ENCODE results near the gene RBMXL2.

The RBMXL2 gene

DNA sequence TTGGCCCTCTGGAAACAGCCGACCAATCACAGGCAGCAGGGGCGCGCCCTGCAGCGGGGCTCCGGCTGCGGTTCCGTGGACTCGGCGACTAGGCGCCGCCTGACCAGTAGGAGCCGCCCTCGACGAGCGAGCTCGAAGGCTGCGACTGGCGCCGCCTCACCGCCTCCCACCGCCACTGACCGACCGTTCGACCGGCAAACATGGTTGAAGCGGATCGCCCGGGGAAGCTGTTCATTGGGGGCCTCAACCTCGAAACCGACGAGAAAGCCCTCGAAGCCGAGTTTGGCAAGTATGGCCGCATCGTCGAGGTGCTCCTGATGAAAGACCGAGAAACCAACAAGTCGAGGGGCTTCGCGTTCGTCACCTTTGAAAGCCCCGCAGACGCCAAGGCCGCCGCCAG lies at the start of gene RBMXL2:
TSS of gene RBMXL2 (plus strand) at position 78 of the 400 bp plus-strand sequence. CDS start at position 201, 123 bp downstream.
- Histone ChIP-seq H3K27me3 (ENCODE audit: insufficient read depth, low read length) (peaks cover 62% of the 10 kb centered on the region), H3K79me2 (ENCODE audit: control insufficient read depth, insufficient read depth, low read length, unreplicated experiment) (no peaks in the 10 kb centered on the region), H3K4me3 (ENCODE audit: low read depth, low read length) (no peak within 1 kb of the TSS), H3K27ac (ENCODE audit: low read depth, low read length) (no peak within 1 kb of the TSS), H3K36me3 (ENCODE audit: insufficient read depth, low read length) (no peaks in the 10 kb centered on the region), H3K4me1 (ENCODE audit: control insufficient read depth, insufficient read depth, low read length, unreplicated experiment) (no peaks in the 10 kb centered on the region), H2AFZ (ENCODE audit: low read length, unreplicated experiment) (no peak within 1 kb of the TSS)

DNA sequence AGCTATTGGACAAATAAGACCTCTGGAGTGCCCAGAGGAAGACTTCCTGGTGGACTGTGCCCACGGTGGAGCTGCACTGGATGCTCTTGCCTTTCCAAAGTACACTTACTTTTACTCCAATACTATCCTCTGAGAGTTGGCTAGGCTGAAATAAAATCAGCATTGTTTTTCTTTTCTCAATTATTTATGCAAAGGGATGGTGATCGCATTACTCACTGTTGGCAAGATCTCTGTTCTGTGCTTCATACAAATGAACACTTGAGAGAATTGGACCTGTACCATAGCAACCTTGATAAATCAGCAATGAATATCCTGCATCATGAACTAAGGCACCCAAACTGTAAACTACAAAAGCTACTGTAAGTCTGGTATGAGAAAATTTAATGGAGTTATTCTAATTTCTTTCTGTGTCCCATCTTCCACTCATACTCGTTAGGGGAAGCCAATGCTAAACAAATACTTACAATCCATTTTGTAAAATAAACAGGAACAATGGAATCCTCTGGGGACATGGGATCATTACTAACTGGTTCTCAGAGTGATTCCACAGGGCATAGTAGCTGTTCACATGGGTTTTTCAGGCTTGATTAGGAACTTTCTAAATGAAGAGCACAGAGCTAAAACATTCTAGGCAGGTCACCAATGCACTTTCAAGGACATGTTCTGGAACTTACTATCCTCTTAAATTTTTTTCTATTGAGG lies 42.2 kb upstream of the RBMXL2 start:
- Histone ChIP-seq H3K79me2 (ENCODE audit: control insufficient read depth, insufficient read depth, low read length, unreplicated experiment) (no peaks in the 10 kb centered on the region), H3K27ac (ENCODE audit: low read depth, low read length) (peak overlapping the region; percentile 53), H2AFZ (ENCODE audit: low read length, unreplicated experiment) (peak overlapping the region; percentile 67), H3K36me3 (ENCODE audit: insufficient read depth, low read length) (no peaks in the 10 kb centered on the region), H3K4me1 (ENCODE audit: control insufficient read depth, insufficient read depth, low read length, unreplicated experiment) (peaks cover 12% of the 10 kb centered on the region), H3K4me3 (ENCODE audit: low read depth, low read length) (no peak overlapping the region), H3K27me3 (ENCODE audit: insufficient read depth, low read length) (no peaks in the 10 kb centered on the region)

DNA sequence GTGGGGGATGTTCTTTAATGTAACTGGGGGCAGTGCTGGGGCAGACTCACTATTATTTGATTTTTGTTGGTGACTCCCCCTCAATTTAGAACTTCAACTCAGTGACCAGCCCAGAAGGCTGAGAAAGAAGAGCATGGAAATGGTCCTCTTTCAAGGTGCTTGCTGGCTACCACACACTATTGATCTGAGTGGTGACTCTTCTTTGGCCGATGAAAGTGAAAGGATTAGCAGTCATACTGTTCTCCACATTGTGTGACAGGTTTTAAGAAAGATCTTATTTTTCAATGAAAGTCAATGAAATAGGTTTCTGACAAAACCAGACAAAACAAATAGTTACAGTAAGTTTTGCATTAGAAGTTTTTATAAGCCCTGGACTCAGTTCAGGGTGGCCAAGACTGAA lies 38.6 kb upstream of the RBMXL2 start:
- peaks cover 12% of the 10 kb centered on the region for H3K4me1 ChIP-seq (ENCODE audit: control insufficient read depth, insufficient read depth, low read length, unreplicated experiment)
- H3K27me3 ChIP-seq (ENCODE audit: insufficient read depth, low read length), result no peaks in the 10 kb centered on the region
- H3K4me3 ChIP-seq (ENCODE audit: low read depth, low read length), result no peak overlapping the region
- H3K36me3 ChIP-seq (ENCODE audit: insufficient read depth, low read length), result no peaks in the 10 kb centered on the region
- no peaks in the 10 kb centered on the region for H3K79me2 ChIP-seq (ENCODE audit: control insufficient read depth, insufficient read depth, low read length, unreplicated experiment)
- H3K27ac ChIP-seq (ENCODE audit: low read depth, low read length), result no peak overlapping the region
- H2AFZ ChIP-seq (ENCODE audit: low read length, unreplicated experiment), result no peak overlapping the region

DNA sequence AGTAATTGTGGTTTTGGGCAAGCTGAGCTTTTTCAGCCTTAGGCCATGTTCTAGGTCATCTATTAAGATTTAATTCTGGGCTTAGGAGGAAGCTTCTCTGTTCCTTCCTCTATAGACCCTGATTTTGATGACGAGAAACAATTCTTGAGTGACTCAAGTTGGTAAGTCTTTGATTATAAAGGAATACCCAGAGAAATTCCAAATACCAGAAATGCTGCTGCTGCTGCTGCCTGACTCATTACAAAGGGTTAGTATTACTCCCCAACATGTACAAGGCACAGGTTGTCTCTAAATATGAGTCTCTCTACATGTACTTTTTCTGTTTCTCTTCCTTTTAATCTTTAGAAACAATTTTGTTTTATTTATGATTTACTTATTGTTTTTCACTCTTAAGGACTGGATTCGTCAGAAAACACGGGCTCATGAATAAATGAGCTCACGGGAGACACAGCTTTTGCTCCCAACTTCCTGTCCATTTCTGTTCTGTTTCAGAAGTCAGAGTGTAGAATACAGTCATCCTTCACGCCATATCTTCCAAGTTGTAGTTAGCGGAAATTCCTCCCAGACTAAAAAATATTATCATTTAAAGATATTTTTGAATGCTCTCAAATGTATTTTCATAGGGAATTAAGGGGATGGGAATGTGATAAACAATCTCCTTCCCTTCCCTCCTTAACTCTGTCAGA lies 31.8 kb upstream of the RBMXL2 start:
- no peak overlapping the region for H3K27ac ChIP-seq (ENCODE audit: low read depth, low read length)

DNA sequence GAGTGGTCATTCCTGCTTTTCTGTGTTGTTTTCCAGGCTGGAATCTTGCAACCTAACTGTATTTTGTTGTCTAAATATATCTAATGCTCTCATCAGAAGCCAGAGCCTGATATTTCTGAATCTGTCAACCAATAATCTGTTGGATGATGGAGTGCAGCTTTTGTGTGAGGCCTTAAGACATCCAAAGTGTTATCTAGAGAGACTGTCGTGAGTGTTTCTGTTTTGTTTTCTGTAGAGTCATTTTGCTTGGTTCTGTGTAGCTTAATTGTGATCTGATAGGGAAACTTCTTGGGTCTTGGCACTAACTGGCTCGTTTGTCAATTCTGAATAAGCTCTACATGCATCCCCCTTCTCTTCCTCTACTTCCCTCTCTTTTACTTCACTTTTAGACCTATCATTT lies 31.2 kb upstream of the RBMXL2 start:
- no peak overlapping the region for H2AFZ ChIP-seq (ENCODE audit: low read length, unreplicated experiment)
- peaks cover 6% of the 10 kb centered on the region for H3K4me1 ChIP-seq (ENCODE audit: control insufficient read depth, insufficient read depth, low read length, unreplicated experiment)
- no peaks in the 10 kb centered on the region for H3K79me2 ChIP-seq (ENCODE audit: control insufficient read depth, insufficient read depth, low read length, unreplicated experiment)
- peaks cover 5% of the 10 kb centered on the region; the same call in 1 of the 2 replicates for H3K27me3 ChIP-seq (ENCODE audit: insufficient read depth, low read length)
- H3K27ac ChIP-seq (ENCODE audit: low read depth, low read length), result no peak overlapping the region
- H3K4me3 ChIP-seq (ENCODE audit: low read depth, low read length), result no peak overlapping the region
- H3K36me3 ChIP-seq (ENCODE audit: insufficient read depth, low read length), result no peaks in the 10 kb centered on the region

More for the DNA sequence above, 31.8 kb upstream of the RBMXL2 start:
- Histone ChIP-seq H3K36me3 (ENCODE audit: insufficient read depth, low read length) (no peaks in the 10 kb centered on the region), H3K27me3 (ENCODE audit: insufficient read depth, low read length) (0 out of 2 replicates have a peak, but pooled peaks cover 5% of the 10 kb centered on the region), H3K4me1 (ENCODE audit: control insufficient read depth, insufficient read depth, low read length, unreplicated experiment) (peaks cover 6% of the 10 kb centered on the region), H3K4me3 (ENCODE audit: low read depth, low read length) (no peak overlapping the region), H3K79me2 (ENCODE audit: control insufficient read depth, insufficient read depth, low read length, unreplicated experiment) (no peaks in the 10 kb centered on the region), H2AFZ (ENCODE audit: low read length, unreplicated experiment) (no peak overlapping the region)

DNA sequence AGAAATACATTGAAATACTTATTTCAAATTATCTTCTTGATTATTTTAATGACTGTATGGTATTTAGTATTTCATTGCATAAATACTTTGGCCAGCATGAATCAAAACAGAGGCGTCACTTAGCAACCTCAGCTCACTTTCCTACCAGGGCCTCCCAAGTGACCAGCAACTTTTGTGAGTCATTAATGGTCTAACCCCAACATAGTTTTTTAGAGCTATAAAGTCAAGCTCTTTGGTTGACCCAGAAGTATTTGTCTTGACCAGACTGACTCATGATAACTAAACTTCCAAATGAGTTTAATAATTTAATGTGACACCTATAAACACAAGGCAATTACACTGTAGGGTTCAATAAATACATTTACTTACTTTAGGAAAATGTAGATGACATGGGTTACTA lies 27.9 kb upstream of the RBMXL2 start:
- Histone ChIP-seq H3K36me3 (ENCODE audit: insufficient read depth, low read length) (no peaks in the 10 kb centered on the region), H3K27me3 (ENCODE audit: insufficient read depth, low read length) (peaks cover 5% of the 10 kb centered on the region; the same call in 1 of the 2 replicates), H3K79me2 (ENCODE audit: control insufficient read depth, insufficient read depth, low read length, unreplicated experiment) (no peaks in the 10 kb centered on the region), H3K4me3 (ENCODE audit: low read depth, low read length) (no peak overlapping the region), H3K4me1 (ENCODE audit: control insufficient read depth, insufficient read depth, low read length, unreplicated experiment) (peaks cover 6% of the 10 kb centered on the region), H2AFZ (ENCODE audit: low read length, unreplicated experiment) (no peak overlapping the region), H3K27ac (ENCODE audit: low read depth, low read length) (peak overlapping the region; percentile 0; the same call in 1 of the 2 replicates)

DNA sequence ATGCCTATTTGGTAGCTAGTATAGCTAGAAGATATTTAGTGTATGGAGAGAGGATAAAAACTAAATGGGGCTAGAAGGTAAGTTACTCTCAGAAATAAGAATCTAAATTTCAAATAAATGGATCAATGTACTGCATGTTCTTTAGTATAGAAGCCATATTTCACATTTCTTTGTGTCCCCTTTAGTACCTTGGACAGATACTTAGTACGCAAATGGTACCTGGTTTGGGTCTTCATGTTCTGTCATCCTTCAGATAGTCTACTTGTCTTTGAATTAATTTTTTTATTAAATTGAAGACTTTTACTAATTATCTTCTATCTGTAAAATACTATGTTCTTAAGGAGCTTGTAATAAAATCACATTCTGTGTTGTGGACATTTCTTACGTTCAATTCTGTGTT lies 26.3 kb upstream of the RBMXL2 start:
- Histone ChIP-seq H3K36me3 (ENCODE audit: insufficient read depth, low read length) (no peaks in the 10 kb centered on the region), H3K4me1 (ENCODE audit: control insufficient read depth, insufficient read depth, low read length, unreplicated experiment) (peaks cover 6% of the 10 kb centered on the region), H3K27me3 (ENCODE audit: insufficient read depth, low read length) (peaks cover 7% of the 10 kb centered on the region; the same call in 1 of the 2 replicates), H2AFZ (ENCODE audit: low read length, unreplicated experiment) (no peak overlapping the region), H3K27ac (ENCODE audit: low read depth, low read length) (no peak overlapping the region), H3K79me2 (ENCODE audit: control insufficient read depth, insufficient read depth, low read length, unreplicated experiment) (no peaks in the 10 kb centered on the region), H3K4me3 (ENCODE audit: low read depth, low read length) (no peak overlapping the region)

DNA sequence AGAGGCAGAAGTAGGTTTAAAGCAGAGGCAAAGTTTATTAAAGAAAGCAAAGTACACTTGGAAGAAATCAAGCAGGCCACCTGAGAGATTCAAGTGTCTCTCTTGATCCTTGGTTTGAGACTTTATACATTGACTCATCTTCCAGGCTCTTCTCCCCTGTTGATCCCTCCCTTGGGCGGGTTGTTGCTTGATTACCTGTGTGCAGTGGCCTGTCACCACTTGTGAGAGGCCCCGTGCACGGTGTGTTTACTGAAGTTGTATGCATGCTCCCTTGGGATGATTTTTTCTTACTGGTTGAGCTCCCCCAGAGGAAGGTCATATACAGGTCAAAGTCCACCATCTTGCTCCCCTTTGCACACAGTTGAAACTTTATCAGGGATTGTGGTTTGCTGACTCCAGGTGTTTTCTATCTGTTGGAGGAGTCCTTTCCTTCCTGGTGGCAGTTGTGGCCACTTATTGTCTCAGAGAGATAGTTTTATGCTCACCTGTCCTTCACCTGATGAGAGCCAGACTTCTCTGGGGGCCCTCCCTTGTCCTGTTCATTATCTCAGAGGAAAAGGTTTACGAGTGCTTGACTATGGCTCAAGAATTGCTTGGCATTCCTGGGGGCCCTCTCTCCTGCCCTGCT lies 16.3 kb upstream of the RBMXL2 start:
- H3K4me1 ChIP-seq (ENCODE audit: control insufficient read depth, insufficient read depth, low read length, unreplicated experiment), result no peaks in the 10 kb centered on the region
- H3K27ac ChIP-seq (ENCODE audit: low read depth, low read length), result no peak overlapping the region
- no peak overlapping the region for H2AFZ ChIP-seq (ENCODE audit: low read length, unreplicated experiment)
- no peak overlapping the region for H3K4me3 ChIP-seq (ENCODE audit: low read depth, low read length)
- no peaks in the 10 kb centered on the region for H3K36me3 ChIP-seq (ENCODE audit: insufficient read depth, low read length)
- peaks cover 22% of the 10 kb centered on the region; the same call in 1 of the 2 replicates for H3K27me3 ChIP-seq (ENCODE audit: insufficient read depth, low read length)
- H3K79me2 ChIP-seq (ENCODE audit: control insufficient read depth, insufficient read depth, low read length, unreplicated experiment), result no peaks in the 10 kb centered on the region

DNA sequence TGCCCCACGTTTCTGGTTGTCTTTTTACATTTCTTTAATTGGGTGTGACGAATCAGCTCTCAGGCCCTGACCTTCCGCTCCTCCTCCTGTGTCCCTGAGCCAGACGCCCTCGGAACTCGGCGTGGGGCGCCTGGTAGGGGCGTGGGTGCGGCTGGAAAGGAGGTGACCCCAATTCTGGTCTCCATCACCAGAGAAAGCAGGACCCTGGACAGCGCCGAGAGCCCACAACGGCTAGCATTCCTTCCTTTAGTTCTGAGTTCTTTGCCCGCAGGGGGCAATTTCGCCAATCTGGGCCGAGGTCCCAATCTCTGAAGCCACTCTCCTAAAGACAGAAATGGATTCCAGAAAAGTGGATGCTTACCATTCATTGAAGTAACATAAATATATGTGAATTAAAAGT lies 11.7 kb upstream of the RBMXL2 start:
- Histone ChIP-seq H2AFZ (ENCODE audit: low read length, unreplicated experiment) (no peak overlapping the region), H3K4me3 (ENCODE audit: low read depth, low read length) (no peak overlapping the region), H3K79me2 (ENCODE audit: control insufficient read depth, insufficient read depth, low read length, unreplicated experiment) (no peaks in the 10 kb centered on the region), H3K27ac (ENCODE audit: low read depth, low read length) (no peak overlapping the region), H3K36me3 (ENCODE audit: insufficient read depth, low read length) (no peaks in the 10 kb centered on the region), H3K27me3 (ENCODE audit: insufficient read depth, low read length) (peaks cover 17% of the 10 kb centered on the region; the same call in 1 of the 2 replicates), H3K4me1 (ENCODE audit: control insufficient read depth, insufficient read depth, low read length, unreplicated experiment) (no peaks in the 10 kb centered on the region)

DNA sequence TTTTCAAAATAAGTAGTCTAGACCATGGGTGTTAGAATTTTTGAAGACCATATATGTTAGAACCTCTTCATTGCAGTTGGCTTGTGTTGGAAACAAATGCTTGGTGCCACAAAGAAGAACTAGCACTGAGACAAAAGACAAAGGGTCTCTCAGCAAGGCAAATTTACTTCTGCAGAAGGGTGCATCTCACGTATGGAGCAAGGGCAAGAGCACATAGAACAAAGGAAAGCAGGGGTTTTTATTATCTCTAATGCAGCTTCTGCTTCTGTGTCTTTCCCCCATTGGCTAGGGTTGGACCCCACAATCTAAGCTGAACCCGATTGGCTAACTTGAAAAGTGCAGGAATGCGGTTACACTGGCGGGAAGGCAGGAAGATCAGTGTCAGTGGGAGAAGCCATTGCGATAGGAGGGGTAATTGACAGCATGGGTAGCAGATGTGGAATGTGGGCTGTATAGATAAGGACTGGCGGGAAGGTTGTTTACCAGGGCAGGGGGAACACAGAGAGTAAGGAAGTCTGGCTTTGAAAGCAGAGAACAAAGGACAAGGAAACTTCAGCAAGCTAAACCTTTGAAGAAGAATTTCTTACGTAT lies 9.2 kb upstream of the RBMXL2 start:
- H3K36me3 ChIP-seq (ENCODE audit: insufficient read depth, low read length), result no peaks in the 10 kb centered on the region
- H3K4me1 ChIP-seq (ENCODE audit: control insufficient read depth, insufficient read depth, low read length, unreplicated experiment), result no peaks in the 10 kb centered on the region
- no peak overlapping the region for H2AFZ ChIP-seq (ENCODE audit: low read length, unreplicated experiment)
- H3K4me3 ChIP-seq (ENCODE audit: low read depth, low read length), result no peak overlapping the region
- peaks cover 26% of the 10 kb centered on the region for H3K27me3 ChIP-seq (ENCODE audit: insufficient read depth, low read length)
- H3K79me2 ChIP-seq (ENCODE audit: control insufficient read depth, insufficient read depth, low read length, unreplicated experiment), result no peaks in the 10 kb centered on the region
- H3K27ac ChIP-seq (ENCODE audit: low read depth, low read length), result no peak overlapping the region
